ENCODE measurements around the gene HSF2. TPM values are rescaled to one million over a fixed set of nuclear protein-coding genes. Genes with fewer than 3 reads are reported as not detected.

Gene HSF2
- total RNA-seq, 1 donor: 32.9 TPM

DNA sequence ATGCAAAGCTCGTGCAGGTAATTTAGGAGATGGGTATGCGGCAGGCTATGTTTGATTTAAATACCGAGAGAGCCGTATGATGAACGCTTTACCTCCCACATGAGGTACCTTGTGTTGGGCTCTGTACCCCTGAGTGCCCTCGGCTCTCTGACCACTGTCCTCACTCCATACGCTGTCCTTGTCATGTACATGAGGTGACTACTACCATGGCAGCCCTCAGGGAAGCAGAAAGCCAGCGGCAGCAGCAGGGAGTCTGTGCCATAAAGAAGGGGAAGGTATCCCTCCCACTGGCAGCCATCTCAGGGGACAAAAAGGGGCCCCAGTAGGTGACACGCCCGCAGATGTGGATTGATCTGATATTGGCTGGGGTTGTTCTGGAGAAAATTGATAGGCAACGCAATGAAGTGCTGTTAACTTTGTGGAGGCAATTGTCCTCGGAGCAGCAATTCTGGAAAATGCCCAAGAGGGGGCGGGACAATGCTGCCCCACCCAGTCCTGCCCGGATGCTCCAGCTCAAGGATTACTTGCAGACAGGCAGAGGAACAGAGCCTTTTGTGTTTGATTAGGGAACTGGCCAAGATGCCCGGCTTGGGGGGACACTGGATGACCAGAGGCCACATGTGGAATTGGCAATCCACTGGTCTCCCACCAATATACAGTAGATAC lies 38.0 kb upstream of the HSF2 start:
- H3K27me3 ChIP-seq (ENCODE audit: insufficient read depth, low read length): no peaks in the 10 kb centered on the region
- TF ChIP-seq CTCF (IDR thresholded peaks at IDR 0.05; ENCODE audit: extremely low read depth, low read depth, low read length): no peak
- H3K36me3 ChIP-seq (ENCODE audit: insufficient read depth, low read length): no peaks in the 10 kb centered on the region
- no peak overlapping the region for H3K27ac ChIP-seq (ENCODE audit: low read depth, low read length)
- DNase-seq (ENCODE audit: insufficient read length, low spot score, missing footprints): peak; percentile 11
- H3K4me3 ChIP-seq (ENCODE audit: insufficient read depth, low read length): no peak overlapping the region
- H3K9me3 ChIP-seq (ENCODE audit: low read depth, low read length): no peaks in the 10 kb centered on the region
- no peaks in the 10 kb centered on the region for H3K79me2 ChIP-seq (ENCODE audit: insufficient read depth, low read length)
- H3K4me2 ChIP-seq (ENCODE audit: insufficient read depth, low read length): no peak overlapping the region
- no peaks in the 10 kb centered on the region for H4K20me1 ChIP-seq (ENCODE audit: insufficient read depth, low read length)
- no peak overlapping the region for H2AFZ ChIP-seq (ENCODE audit: low read length)
- H3K4me1 ChIP-seq (ENCODE audit: insufficient read depth, low read length): no peaks in the 10 kb centered on the region

GRCh38 chr6:122363769-122364483 lies 35.5 kb upstream of the HSF2 start:
- H4K20me1 ChIP-seq (ENCODE audit: insufficient read depth, low read length): no peaks in the 10 kb centered on the region
- H3K27ac ChIP-seq (ENCODE audit: low read depth, low read length): no peak overlapping the region
- no peak for DNase-seq (ENCODE audit: insufficient read length, low spot score, missing footprints)
- no peak overlapping the region for H2AFZ ChIP-seq (ENCODE audit: low read length)
- H3K79me2 ChIP-seq (ENCODE audit: insufficient read depth, low read length): no peaks in the 10 kb centered on the region
- H3K4me3 ChIP-seq (ENCODE audit: insufficient read depth, low read length): no peak overlapping the region
- no peaks in the 10 kb centered on the region for H3K4me1 ChIP-seq (ENCODE audit: insufficient read depth, low read length)
- no peaks in the 10 kb centered on the region for H3K27me3 ChIP-seq (ENCODE audit: insufficient read depth, low read length)
- TF ChIP-seq CTCF (IDR thresholded peaks at IDR 0.05; ENCODE audit: extremely low read depth, low read depth, low read length): no peak
- H3K36me3 ChIP-seq (ENCODE audit: insufficient read depth, low read length): no peaks in the 10 kb centered on the region
- H3K9me3 ChIP-seq (ENCODE audit: low read depth, low read length): no peaks in the 10 kb centered on the region
- no peak overlapping the region for H3K4me2 ChIP-seq (ENCODE audit: insufficient read depth, low read length)

GRCh38 chr6:122365775-122366403 lies 33.6 kb upstream of the HSF2 start:
- Histone ChIP-seq H3K27me3 (ENCODE audit: insufficient read depth, low read length) (no peaks in the 10 kb centered on the region), H3K9me3 (ENCODE audit: low read depth, low read length) (no peaks in the 10 kb centered on the region), H3K36me3 (ENCODE audit: insufficient read depth, low read length) (no peaks in the 10 kb centered on the region), H2AFZ (ENCODE audit: low read length) (no peak overlapping the region), H3K27ac (ENCODE audit: low read depth, low read length) (no peak overlapping the region), H3K4me1 (ENCODE audit: insufficient read depth, low read length) (no peaks in the 10 kb centered on the region), H3K4me3 (ENCODE audit: insufficient read depth, low read length) (no peak overlapping the region), H4K20me1 (ENCODE audit: insufficient read depth, low read length) (no peaks in the 10 kb centered on the region), H3K79me2 (ENCODE audit: insufficient read depth, low read length) (no peaks in the 10 kb centered on the region), H3K4me2 (ENCODE audit: insufficient read depth, low read length) (no peak overlapping the region)
- TF ChIP-seq CTCF (IDR thresholded peaks at IDR 0.05; ENCODE audit: extremely low read depth, low read depth, low read length): no peak
- no peak for DNase-seq (ENCODE audit: insufficient read length, low spot score, missing footprints)

DNA sequence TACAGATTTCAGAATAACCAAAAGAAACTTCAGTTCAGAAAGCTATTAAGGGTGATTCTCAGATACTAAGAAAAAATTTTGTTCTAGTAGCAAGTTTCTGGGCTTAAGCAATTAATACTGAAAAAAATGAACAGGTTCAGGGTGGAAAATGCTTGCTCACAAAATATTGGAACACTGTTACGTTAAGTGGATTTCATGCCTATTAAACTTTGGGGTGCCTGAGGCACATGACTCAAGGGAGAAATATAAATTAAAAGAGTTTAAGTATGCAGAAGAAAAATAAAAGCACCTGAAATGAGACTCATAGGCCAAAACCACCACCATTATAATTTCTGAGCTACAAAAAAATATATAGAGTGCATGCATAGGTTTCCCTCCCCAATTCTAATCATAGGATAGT lies 32.3 kb upstream of the HSF2 start:
- Histone ChIP-seq H3K9me3 (ENCODE audit: low read depth, low read length) (no peaks in the 10 kb centered on the region), H3K4me2 (ENCODE audit: insufficient read depth, low read length) (no peak overlapping the region), H3K79me2 (ENCODE audit: insufficient read depth, low read length) (no peaks in the 10 kb centered on the region), H3K36me3 (ENCODE audit: insufficient read depth, low read length) (no peaks in the 10 kb centered on the region), H3K4me3 (ENCODE audit: insufficient read depth, low read length) (no peak overlapping the region), H3K4me1 (ENCODE audit: insufficient read depth, low read length) (no peaks in the 10 kb centered on the region), H4K20me1 (ENCODE audit: insufficient read depth, low read length) (no peaks in the 10 kb centered on the region), H3K27ac (ENCODE audit: low read depth, low read length) (no peak overlapping the region), H3K27me3 (ENCODE audit: insufficient read depth, low read length) (no peaks in the 10 kb centered on the region), H2AFZ (ENCODE audit: low read length) (no peak overlapping the region)
- DNase-seq (ENCODE audit: insufficient read length, low spot score, missing footprints): no peak
- TF ChIP-seq CTCF (IDR thresholded peaks at IDR 0.05; ENCODE audit: extremely low read depth, low read depth, low read length): no peak

All from osteoblast (primary cell).